Activated naive CD4-positive, alpha-beta T cell treated with anti-CD3 and anti-CD28 coated beads for 36 hours (primary cell): Measurements from ENCODE around the gene NEDD9. TPM values are rescaled to one million over a fixed set of nuclear protein-coding genes. Genes with fewer than 3 reads are reported as not detected.
A peak's percentile ranks its signal among the peaks of the same experiment; 100 is the strongest.

Experiments
- CTCF ChIA-PET: fragments of 350-600 bp; sonication (Branson Sonifier 250); formaldehyde crosslinking; loops from one replicate; lab custom pipeline; 2021; ENCODE audit warnings: antibody characterized with exemption; lab: Charles Lee
- DNase-seq: peaks from one replicate; pipeline ENCODE4 v3.0.0-alpha.2; 2020
- H3K27ac Mint-ChIP-seq: one replicate; pipeline ENCODE4 v1.8.0; 2021; ENCODE audit warnings: mild to moderate bottlenecking, mixed read lengths
- H3K27me3 Mint-ChIP-seq: one replicate; pipeline ENCODE4 v1.8.0; 2021; ENCODE audit warnings: low read depth, mixed read lengths
- H3K36me3 Mint-ChIP-seq: one replicate; pipeline ENCODE4 v1.8.0; 2021; ENCODE audit warnings: low read depth, mixed read lengths
- H3K4me1 Mint-ChIP-seq: one replicate; pipeline ENCODE4 v1.8.0; 2021; ENCODE audit warnings: low read depth, mixed read lengths
- H3K4me3 Mint-ChIP-seq: one replicate; pipeline ENCODE4 v1.8.0; 2021; ENCODE audit warnings: mild to moderate bottlenecking, moderate library complexity, mixed read lengths
- H3K9me3 Mint-ChIP-seq: one replicate; pipeline ENCODE4 v1.8.0; 2021; ENCODE audit warnings: mixed read lengths
- intact Hi-C: fragments of 100-400 bp; cut with micrococcal nuclease; formaldehyde crosslinking; loops from one replicate; pipeline ENCODE4 v1.15.1; 2023
- total RNA-seq, 2 experiments: library from RNA; stranded (reverse); gene quantifications; one replicate each; pipeline ENCODE4 v1.2.3, GENCODE V29; 2021

NEDD9 gene
- total RNA-seq, 2 experiments from 2014 or later, result 17.5 to 18.8 TPM

GRCh38 chr6:11201015-11201414 is 31.5 kb downstream of the NEDD9 start:
- CTCF ChIA-PET, result no interaction called here
- H3K27ac Mint-ChIP-seq, result no peak overlapping the region
- no peak overlapping the region for H3K4me3 Mint-ChIP-seq
- peaks cover 40% of the 10 kb centered on the region for H3K4me1 Mint-ChIP-seq
- intact Hi-C loops, result no loop called here
- no peaks in the 10 kb centered on the region for H3K27me3 Mint-ChIP-seq
- H3K36me3 Mint-ChIP-seq, result peaks cover 42% of the 10 kb centered on the region
- no peak for DNase-seq
- no peaks in the 10 kb centered on the region for H3K9me3 Mint-ChIP-seq

DNA sequence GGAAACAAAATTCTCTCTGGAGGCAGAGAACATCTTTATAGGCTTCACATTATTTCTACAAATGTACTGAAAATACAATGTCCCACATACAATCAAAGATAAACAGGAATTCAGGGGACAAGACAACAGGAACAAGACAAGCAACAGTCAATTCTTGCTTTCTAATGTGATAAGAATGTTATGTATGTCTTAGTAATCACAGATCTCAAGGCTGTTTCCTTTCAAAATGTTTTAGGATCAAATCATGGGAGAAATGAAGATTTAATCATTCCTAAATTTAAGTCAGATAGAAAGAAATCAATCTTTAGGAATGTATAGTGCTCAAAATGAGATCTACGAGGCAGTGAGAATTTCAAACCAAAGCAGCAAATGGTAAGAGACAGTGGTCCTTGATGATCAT is 32.1 kb downstream of the NEDD9 start:
- Mint-ChIP-seq H3K36me3 (peaks cover 43% of the 10 kb centered on the region), H3K9me3 (no peaks in the 10 kb centered on the region), H3K27ac (no peak overlapping the region), H3K4me1 (peaks cover 40% of the 10 kb centered on the region), H3K4me3 (no peak overlapping the region), H3K27me3 (no peaks in the 10 kb centered on the region)
- CTCF ChIA-PET, result no interaction called here
- DNase-seq, result no peak
- intact Hi-C loops, result no loop called here

- H3K27ac Mint-ChIP-seq, result peak overlapping the region; percentile 71
- intact Hi-C loops, result loop anchor here (1.0 to 2.0 kb wide), 3 partner anchors 26 to 119 kb away; partner anchors contain the start of gene NEDD9
- H3K4me3 Mint-ChIP-seq, result no peak overlapping the region
- no peaks in the 10 kb centered on the region for H3K27me3 Mint-ChIP-seq
- H3K36me3 Mint-ChIP-seq, result peaks cover 40% of the 10 kb centered on the region
- H3K9me3 Mint-ChIP-seq, result no peaks in the 10 kb centered on the region
- CTCF ChIA-PET, result interaction anchor here (0.5 to 1.9 kb wide), 5 partner anchors 14 to 297 kb away, joined by 3 to 8 read pairs (median 3); no protein-coding TSS in a partner anchor
- peaks cover 40% of the 10 kb centered on the region for H3K4me1 Mint-ChIP-seq
- DNase-seq, result peak; percentile 47
Observed at GRCh38 chr6:11198663-11199603, 33.5 kb downstream of the NEDD9 start.

- no peaks in the 10 kb centered on the region for H3K9me3 Mint-ChIP-seq
- CTCF ChIA-PET, result no interaction called here
- H3K27ac Mint-ChIP-seq, result no peak overlapping the region
- peaks cover 37% of the 10 kb centered on the region for H3K36me3 Mint-ChIP-seq
- H3K4me3 Mint-ChIP-seq, result no peak overlapping the region
- peaks cover 33% of the 10 kb centered on the region for H3K4me1 Mint-ChIP-seq
- intact Hi-C loops, result loop anchor here (2.0 kb wide), 1 partner anchor 27 kb away; no protein-coding TSS in a partner anchor
- no peaks in the 10 kb centered on the region for H3K27me3 Mint-ChIP-seq
- DNase-seq, result no peak
Observed at GRCh38 chr6:11197850-11198249, 34.6 kb downstream of the NEDD9 start.

DNA sequence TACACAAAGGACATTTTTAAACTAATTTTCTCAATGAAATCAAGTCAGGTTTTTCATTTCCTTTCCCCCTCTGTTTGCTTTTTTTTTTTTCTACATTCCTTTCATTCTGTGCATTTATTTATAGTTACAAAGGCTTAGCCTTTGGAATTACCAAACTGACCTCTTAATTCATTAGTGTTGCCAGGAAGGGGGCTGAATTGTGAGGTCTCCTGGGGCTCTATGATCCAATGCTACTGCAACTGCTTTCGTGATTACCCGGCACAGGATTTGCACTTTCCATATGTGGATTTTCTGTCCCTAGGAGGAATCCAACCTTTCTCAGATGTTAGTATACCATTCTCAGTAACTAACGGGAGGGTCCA is 35.3 kb downstream of the NEDD9 start:
- Mint-ChIP-seq H3K4me1 (peaks cover 29% of the 10 kb centered on the region), H3K36me3 (peaks cover 38% of the 10 kb centered on the region), H3K27me3 (no peaks in the 10 kb centered on the region), H3K27ac (no peak overlapping the region), H3K9me3 (no peaks in the 10 kb centered on the region), H3K4me3 (no peak overlapping the region)
- intact Hi-C loops, result no loop called here
- no peak for DNase-seq
- CTCF ChIA-PET, result no interaction called here

DNA sequence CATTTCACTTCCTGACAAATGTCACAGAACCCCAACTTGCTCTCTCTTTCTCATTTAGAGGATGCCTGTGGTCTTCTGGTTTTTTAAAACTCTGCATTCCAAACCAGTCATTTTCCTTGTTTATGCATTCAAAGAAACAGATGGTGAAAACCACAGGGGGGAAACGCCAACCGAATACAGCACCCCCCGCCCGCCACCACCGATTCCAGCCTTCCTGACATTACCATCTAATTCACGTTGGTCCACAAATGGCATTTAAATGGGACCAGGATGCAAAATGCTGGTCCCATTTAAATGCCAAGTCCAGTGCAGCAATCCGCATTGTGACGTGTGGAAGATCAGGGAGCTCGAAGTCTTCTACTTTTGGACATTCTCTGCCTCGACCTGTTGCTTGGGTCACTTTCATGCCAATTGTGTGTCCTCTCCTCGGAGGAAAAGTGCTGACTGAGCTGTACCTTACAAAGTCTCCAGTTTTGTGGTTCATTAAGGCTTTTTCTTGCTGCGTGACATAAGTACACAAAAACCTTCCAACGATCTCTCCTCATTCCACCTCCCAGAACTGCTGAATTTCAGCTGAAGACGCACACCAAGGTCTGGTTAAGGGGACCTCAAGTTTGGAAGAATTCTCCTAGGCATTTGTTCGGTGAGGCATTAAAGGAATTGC is 35.8 kb downstream of the NEDD9 start:
- Mint-ChIP-seq H3K36me3 (peaks cover 40% of the 10 kb centered on the region), H3K9me3 (no peaks in the 10 kb centered on the region), H3K27ac (no peak overlapping the region), H3K27me3 (no peaks in the 10 kb centered on the region), H3K4me3 (no peak overlapping the region), H3K4me1 (peaks cover 29% of the 10 kb centered on the region)
- CTCF ChIA-PET, result no interaction called here
- intact Hi-C loops, result no loop called here
- DNase-seq, result no peak

DNA sequence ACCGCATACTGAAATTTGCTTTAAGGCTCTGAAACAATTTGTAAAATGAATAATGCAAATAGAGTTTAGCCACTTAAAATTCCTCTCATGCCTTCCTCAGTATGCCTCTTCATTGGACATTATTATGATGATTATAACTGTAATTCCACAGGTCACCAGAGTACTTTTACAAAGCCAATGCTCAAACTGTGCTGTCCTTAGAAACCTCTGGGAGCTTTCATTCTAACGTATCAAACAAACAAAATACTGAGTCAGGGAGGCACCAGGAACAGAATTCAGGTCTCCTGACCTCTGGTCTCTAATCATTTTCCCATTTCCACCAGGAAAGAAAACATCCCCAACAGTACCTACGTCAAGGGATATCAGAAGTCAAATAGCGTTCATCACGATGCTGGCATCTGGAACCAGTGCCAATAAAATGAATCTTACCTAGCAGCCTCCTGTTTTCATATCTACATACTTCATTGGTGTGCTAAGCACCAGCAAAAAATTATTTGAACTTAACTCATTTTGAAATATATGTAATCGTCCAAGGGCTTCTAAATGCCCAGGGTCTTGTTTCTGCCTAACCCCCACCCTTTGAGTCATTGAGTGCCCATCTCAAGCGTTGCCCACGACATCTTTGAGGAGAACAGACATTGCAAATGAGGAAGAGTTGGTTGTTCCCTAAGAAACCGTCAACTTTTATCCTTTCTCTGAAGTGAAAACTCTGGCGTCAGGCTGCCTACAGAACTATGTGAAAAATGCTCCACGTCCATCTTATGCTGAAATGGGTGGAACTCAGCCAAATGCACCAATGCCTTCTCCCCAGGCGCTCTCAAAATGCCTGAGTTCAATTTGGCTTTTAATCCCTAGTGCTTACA is 37.9 kb downstream of the NEDD9 start:
- Mint-ChIP-seq H3K9me3 (no peaks in the 10 kb centered on the region), H3K4me3 (no peak overlapping the region), H3K27ac (no peak overlapping the region), H3K4me1 (peaks cover 17% of the 10 kb centered on the region), H3K36me3 (peaks cover 53% of the 10 kb centered on the region), H3K27me3 (no peaks in the 10 kb centered on the region)
- CTCF ChIA-PET, result no interaction called here
- no peak for DNase-seq
- intact Hi-C loops, result no loop called here

GRCh38 chr6:11193434-11193833 is 39.0 kb downstream of the NEDD9 start:
- DNase-seq, result no peak
- Mint-ChIP-seq H3K27me3 (no peaks in the 10 kb centered on the region), H3K4me3 (no peak overlapping the region), H3K4me1 (peaks cover 6% of the 10 kb centered on the region), H3K9me3 (no peaks in the 10 kb centered on the region), H3K27ac (no peak overlapping the region), H3K36me3 (peaks cover 49% of the 10 kb centered on the region)
- intact Hi-C loops, result no loop called here
- CTCF ChIA-PET, result interaction anchor here (0.7 kb wide), 1 partner anchor 303 kb away, joined by 3 read pairs; no protein-coding TSS in a partner anchor

DNA sequence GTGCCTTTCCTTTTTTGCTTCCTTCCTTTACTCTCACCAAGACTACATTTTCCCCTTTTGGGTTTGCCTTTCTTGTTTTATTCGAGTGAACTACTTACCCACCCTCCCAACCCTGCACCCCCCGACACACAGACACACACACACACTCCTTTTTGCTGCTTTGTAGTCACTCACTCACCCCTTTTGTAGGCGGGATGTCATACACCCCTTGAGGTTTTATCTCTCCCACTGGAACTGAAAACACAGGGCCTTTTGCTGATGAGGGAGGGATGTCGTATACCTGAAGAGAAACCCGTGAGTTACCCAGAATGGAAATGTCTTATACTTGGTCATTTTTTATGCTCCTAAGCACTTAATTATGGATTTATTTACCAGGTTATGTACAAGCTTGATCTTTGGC is 40.3 kb downstream of the NEDD9 start:
- Mint-ChIP-seq H3K36me3 (peaks cover 56% of the 10 kb centered on the region), H3K4me3 (no peak overlapping the region), H3K27me3 (no peaks in the 10 kb centered on the region), H3K9me3 (no peaks in the 10 kb centered on the region), H3K27ac (no peak overlapping the region), H3K4me1 (peaks cover 2% of the 10 kb centered on the region)
- intact Hi-C loops, result no loop called here
- CTCF ChIA-PET, result interaction anchor here (0.7 kb wide), 1 partner anchor 138 kb away, joined by 3 read pairs; no protein-coding TSS in a partner anchor
- DNase-seq, result no peak

DNA sequence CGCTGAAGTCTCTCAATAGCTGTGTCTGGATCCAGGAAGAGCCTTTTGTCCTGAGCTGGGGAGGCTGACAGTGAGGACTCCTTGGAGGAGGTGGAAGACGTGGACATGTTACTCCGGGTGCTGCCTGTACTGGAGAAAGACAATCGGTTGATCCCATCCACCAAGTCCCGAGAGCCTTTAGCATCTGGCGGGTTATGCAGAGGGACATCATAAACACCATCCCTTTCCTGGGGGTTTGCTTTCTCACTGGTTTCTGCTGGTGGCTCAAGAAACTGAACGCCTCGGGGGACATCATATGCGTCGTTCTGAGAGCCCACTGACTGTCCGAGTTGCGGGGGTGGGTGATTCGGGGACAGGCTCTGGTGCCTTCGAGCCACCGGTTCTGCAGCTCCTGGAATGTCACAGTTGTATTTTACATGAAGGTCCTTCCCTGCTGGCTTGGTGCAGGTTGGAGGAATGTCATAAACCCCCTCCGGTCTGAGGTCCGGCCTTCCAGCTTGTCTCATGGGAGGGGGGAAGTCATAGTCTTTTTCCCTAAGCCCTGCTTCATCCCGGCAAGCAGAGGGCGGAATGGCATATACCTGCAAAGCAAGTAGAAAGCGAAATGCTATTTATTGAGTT is 41.7 kb downstream of the NEDD9 start:
- Mint-ChIP-seq H3K4me1 (no peaks in the 10 kb centered on the region), H3K9me3 (no peaks in the 10 kb centered on the region), H3K27me3 (no peaks in the 10 kb centered on the region), H3K36me3 (peaks cover 58% of the 10 kb centered on the region), H3K4me3 (no peak overlapping the region), H3K27ac (no peak overlapping the region)
- intact Hi-C loops, result no loop called here
- no peak for DNase-seq
- CTCF ChIA-PET, result no interaction called here

- Mint-ChIP-seq H3K4me1 (no peaks in the 10 kb centered on the region), H3K9me3 (no peaks in the 10 kb centered on the region), H3K4me3 (no peak overlapping the region), H3K27me3 (no peaks in the 10 kb centered on the region), H3K36me3 (peaks cover 65% of the 10 kb centered on the region), H3K27ac (no peak overlapping the region)
- no peak for DNase-seq
- intact Hi-C loops, result no loop called here
- CTCF ChIA-PET, result interaction anchor here (0.9 kb wide), 1 partner anchor 23 kb away, joined by 3 read pairs; no protein-coding TSS in a partner anchor
Observed at GRCh38 chr6:11189865-11190624, 42.4 kb downstream of the NEDD9 start.
